Karpas-422 (cell line): ENCODE data around the gene TMEM40. TPM values are rescaled to one million over a fixed set of nuclear protein-coding genes. Genes with fewer than 3 reads are reported as not detected.

ENCODE experiments used
- DNase-seq: peaks from one replicate; pipeline ENCODE4 v3.0.0-alpha.2; 2015
- H2AFZ ChIP-seq: fragments of 200-600 bp; sonication (generic); 2 replicates; pipeline ENCODE4 v1.6.1; 2014; ENCODE audit warnings: antibody characterized with exemption, low read length, mixed read lengths
- H3K27ac ChIP-seq: fragments of 200-600 bp; sonication (generic); 2 replicates; pipeline ENCODE4 v1.5.1; 2014; ENCODE audit warnings: mild to moderate bottlenecking, low read length, moderate library complexity
- H3K27me3 ChIP-seq: fragments of 200-600 bp; sonication (generic); 2 replicates; pipeline ENCODE4 v1.6.1; 2014; ENCODE audit warnings: low read length, mixed read lengths
- H3K36me3 ChIP-seq: fragments of 200-600 bp; sonication (generic); 2 replicates; pipeline ENCODE4 v1.6.1; 2014; ENCODE audit warnings: low read length, mixed read lengths; ENCODE audit not compliant: insufficient read depth
- H3K4me1 ChIP-seq: fragments of 200-600 bp; sonication (generic); 2 replicates; pipeline ENCODE4 v1.6.1; 2014; ENCODE audit warnings: mild to moderate bottlenecking, low read length, mixed read lengths
- H3K4me2 ChIP-seq: fragments of 200-600 bp; sonication (generic); 2 replicates; pipeline ENCODE4 v1.6.1; 2014; ENCODE audit warnings: low read length, low read depth, mild to moderate bottlenecking; ENCODE audit not compliant: poor library complexity, severe bottlenecking
- H3K4me3 ChIP-seq: fragments of 200-600 bp; sonication (generic); 2 replicates; pipeline ENCODE4 v1.5.1; 2014; ENCODE audit warnings: mild to moderate bottlenecking, antibody characterized with exemption, low read length, mixed read lengths
- H3K79me2 ChIP-seq: fragments of 200-600 bp; sonication (generic); 2 replicates; pipeline ENCODE4 v1.6.1; 2014; ENCODE audit warnings: mild to moderate bottlenecking, low read length, mixed read lengths
- H3K9ac ChIP-seq: fragments of 200-600 bp; sonication (generic); 2 replicates; pipeline ENCODE4 v1.6.0; 2014; ENCODE audit warnings: low read length
- H3K9me2 ChIP-seq: fragments of 200-600 bp; sonication (generic), shearing (Covaris generic); replicated peaks from 2 replicates; pipeline ENCODE4 v1.6.0; 2014; ENCODE audit warnings: mild to moderate bottlenecking, low read length, moderate library complexity; ENCODE audit not compliant: insufficient read depth
- H3K9me3 ChIP-seq: fragments of 300-700, 200-600 bp; sonication (generic); 2 replicates; pipeline ENCODE4 v1.6.1; 2014; ENCODE audit warnings: low read length, mixed read lengths
- H4K20me1 ChIP-seq: fragments of 200-600 bp; sonication (generic); 2 replicates; pipeline ENCODE4 v1.6.1; 2014; ENCODE audit warnings: mild to moderate bottlenecking, antibody characterized with exemption, low read length, low read depth; ENCODE audit not compliant: insufficient read depth
- total RNA-seq: library from RNA; depleted of rRNA; stranded (reverse); fragments of >200 nt; shearing (Covaris generic); gene quantifications from 2 replicates; pipeline ENCODE4 v1.2.3, GENCODE V29; 2014; ENCODE audit warnings: low replicate concordance

TMEM40 gene
- total RNA-seq, 1 experiment from 2014 or later = 0.26 TPM

DNA sequence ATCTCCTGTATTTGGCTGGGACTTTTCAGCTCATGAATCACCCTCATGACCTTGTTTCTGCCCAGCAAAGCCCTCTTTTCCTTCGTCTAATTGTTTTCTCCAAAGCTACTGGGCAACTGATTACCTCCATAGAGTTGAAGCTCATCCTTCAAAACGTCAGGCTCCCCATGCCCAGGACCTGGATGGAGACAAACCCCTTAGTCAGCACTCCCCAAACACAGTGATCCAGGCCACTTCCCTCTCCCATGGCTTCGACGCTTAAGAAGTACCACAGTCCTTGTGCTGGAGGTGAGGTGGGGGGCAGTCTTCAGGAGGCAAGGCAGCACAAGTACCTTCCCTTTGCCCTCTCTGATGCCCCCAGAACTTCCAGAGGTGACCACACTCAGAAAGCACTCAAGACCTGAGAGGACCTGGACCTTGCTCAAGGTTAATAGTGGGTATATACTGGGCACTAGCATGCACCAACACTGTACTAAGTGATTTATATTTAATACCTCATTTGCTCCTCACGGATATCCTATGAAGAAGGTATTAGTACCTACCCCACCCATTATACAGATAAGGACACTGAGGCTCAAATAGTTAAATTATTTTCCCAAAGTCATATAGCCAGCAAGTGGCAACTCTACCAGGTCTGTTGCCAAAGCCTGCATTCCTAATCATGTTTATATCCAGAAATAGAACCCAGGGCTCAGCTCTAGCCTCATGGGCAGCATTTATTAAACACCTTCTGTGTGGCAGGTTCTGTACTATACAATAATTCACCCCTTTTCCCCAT lies 16.5 kb downstream of the TMEM40 start:
- H3K27me3 ChIP-seq = no peaks in the 10 kb centered on the region
- H3K4me3 ChIP-seq = no peak overlapping the region
- no peaks in the 10 kb centered on the region for H3K9me2 ChIP-seq
- H3K36me3 ChIP-seq = no peaks in the 10 kb centered on the region
- H3K9me3 ChIP-seq = no peaks in the 10 kb centered on the region
- H3K9ac ChIP-seq = no peak overlapping the region
- no peak overlapping the region for H2AFZ ChIP-seq
- no peaks in the 10 kb centered on the region for H3K79me2 ChIP-seq
- peaks cover 13% of the 10 kb centered on the region for H3K4me1 ChIP-seq
- H4K20me1 ChIP-seq = no peaks in the 10 kb centered on the region
- DNase-seq = no peak
- no peak overlapping the region for H3K27ac ChIP-seq
- no peak overlapping the region for H3K4me2 ChIP-seq

DNA sequence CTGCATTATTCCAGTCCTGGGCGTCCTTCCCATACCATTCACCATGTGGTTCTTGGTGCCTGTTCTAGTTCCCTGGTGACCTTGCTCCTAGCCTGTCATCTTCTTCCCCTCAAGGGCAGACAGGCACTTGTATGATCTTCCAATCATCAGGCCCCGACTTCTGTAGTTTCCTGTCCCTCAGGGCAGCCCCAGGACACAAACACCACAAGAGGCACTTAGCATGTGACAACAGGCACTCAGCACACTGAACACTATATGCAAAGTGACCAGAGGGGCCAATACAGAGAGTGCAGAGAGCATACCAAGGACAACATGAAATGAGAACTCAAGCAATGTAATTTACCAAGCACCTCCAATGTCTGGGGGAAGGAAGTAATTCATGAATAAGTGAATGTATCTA lies 17.9 kb downstream of the TMEM40 start:
- DNase-seq = peak; percentile 68

DNA sequence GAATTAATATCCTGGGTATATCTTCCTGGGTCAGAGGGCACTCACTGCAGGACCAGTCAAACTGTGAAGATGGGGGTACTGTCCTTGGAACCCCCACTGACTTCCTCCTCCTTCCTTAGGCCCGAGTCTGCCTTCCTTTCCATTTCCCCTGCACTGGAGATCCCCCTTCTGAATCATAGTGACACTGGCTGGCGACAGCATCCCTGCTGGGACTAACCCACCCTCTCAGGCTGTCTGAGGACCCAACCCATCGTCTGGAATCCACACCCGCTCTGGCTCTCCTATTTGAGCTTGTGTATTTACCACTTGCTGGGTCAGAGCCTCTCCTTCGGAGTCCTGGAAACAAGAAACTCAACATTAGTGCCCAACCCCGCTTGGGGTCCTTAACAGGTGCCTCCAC lies 21.2 kb downstream of the TMEM40 start:
- H4K20me1 ChIP-seq = no peaks in the 10 kb centered on the region
- DNase-seq = no peak

More for the DNA sequence above, 17.9 kb downstream of the TMEM40 start:
- H3K79me2 ChIP-seq = no peaks in the 10 kb centered on the region
- H3K27me3 ChIP-seq = no peaks in the 10 kb centered on the region
- H3K9me2 ChIP-seq = no peaks in the 10 kb centered on the region
- peaks cover 13% of the 10 kb centered on the region for H3K4me1 ChIP-seq
- peak overlapping the region; percentile 71; the same call in 1 of the 2 replicates for H2AFZ ChIP-seq
- no peaks in the 10 kb centered on the region for H4K20me1 ChIP-seq
- H3K9ac ChIP-seq = peak overlapping the region; percentile 36
- no peak overlapping the region for H3K4me3 ChIP-seq
- no peaks in the 10 kb centered on the region for H3K36me3 ChIP-seq
- H3K27ac ChIP-seq = 0 out of 2 replicates have a peak overlapping the region, but pooled peaks have one; percentile 8
- H3K4me2 ChIP-seq = peak overlapping the region; percentile 40
- H3K9me3 ChIP-seq = no peaks in the 10 kb centered on the region

DNA sequence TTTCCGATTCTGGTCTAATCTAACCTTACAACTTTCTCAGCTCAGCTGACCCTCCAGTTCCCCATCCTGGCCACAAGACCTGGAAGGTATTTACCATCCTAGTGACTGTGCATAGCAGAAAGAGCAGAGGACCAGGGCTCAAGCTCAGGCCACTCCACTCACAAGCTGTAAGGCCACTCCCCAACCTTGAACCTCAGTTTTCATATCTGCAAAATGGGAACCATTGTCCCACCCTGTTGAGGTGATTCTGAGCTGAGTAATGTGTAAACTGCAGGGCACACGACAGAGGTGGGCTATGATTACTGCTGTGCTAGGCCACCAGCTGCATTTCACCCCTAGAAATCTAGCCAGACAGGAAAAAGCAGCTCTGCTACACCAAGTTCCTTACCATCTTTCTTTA lies 21.7 kb downstream of the TMEM40 start:
- H3K27me3 ChIP-seq = no peaks in the 10 kb centered on the region
- H3K79me2 ChIP-seq = no peaks in the 10 kb centered on the region
- H4K20me1 ChIP-seq = no peaks in the 10 kb centered on the region
- no peaks in the 10 kb centered on the region for H3K36me3 ChIP-seq
- H3K4me2 ChIP-seq = no peak overlapping the region
- H3K9me3 ChIP-seq = no peaks in the 10 kb centered on the region
- no peak for DNase-seq
- H3K4me1 ChIP-seq = peaks cover 23% of the 10 kb centered on the region
- H3K27ac ChIP-seq = no peak overlapping the region
- no peak overlapping the region for H3K9ac ChIP-seq
- H3K4me3 ChIP-seq = no peak overlapping the region
- no peaks in the 10 kb centered on the region for H3K9me2 ChIP-seq
- no peak overlapping the region for H2AFZ ChIP-seq

More for the DNA sequence above, 21.2 kb downstream of the TMEM40 start:
- no peak overlapping the region for H3K9ac ChIP-seq
- H3K4me2 ChIP-seq = no peak overlapping the region
- no peaks in the 10 kb centered on the region for H3K36me3 ChIP-seq
- H3K27me3 ChIP-seq = no peaks in the 10 kb centered on the region
- H3K9me2 ChIP-seq = no peaks in the 10 kb centered on the region
- H3K9me3 ChIP-seq = no peaks in the 10 kb centered on the region
- no peak overlapping the region for H3K4me3 ChIP-seq
- H3K4me1 ChIP-seq = peaks cover 23% of the 10 kb centered on the region
- no peak overlapping the region for H2AFZ ChIP-seq
- H3K79me2 ChIP-seq = no peaks in the 10 kb centered on the region
- no peak overlapping the region for H3K27ac ChIP-seq

DNA sequence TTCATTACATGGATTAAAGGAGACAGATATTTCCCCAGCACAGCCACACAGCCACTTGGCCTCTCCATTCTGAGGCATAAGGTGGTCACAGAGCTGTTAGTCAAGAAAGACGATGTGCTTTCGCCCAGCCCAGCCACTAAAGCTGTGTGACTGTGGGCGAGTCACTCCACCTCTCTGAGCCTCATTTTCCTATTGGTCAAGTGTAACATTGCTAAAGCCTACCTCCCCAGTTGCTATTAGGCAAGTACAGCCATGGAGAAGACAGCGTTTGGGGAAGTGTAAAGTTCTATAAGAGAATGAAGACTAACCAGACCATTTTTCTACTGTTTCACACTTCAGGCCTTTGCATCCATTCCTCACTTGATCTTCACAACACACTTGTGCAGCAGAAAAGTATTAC lies 24.1 kb downstream of the TMEM40 start:
- Histone ChIP-seq H3K4me2 (no peak overlapping the region), H3K36me3 (no peaks in the 10 kb centered on the region), H3K4me1 (peaks cover 22% of the 10 kb centered on the region), H2AFZ (no peak overlapping the region), H3K79me2 (no peaks in the 10 kb centered on the region), H3K27ac (no peak overlapping the region), H3K9me2 (no peaks in the 10 kb centered on the region), H4K20me1 (no peaks in the 10 kb centered on the region), H3K4me3 (no peak overlapping the region), H3K9me3 (no peaks in the 10 kb centered on the region), H3K9ac (no peak overlapping the region), H3K27me3 (no peaks in the 10 kb centered on the region)
- DNase-seq = no peak

DNA sequence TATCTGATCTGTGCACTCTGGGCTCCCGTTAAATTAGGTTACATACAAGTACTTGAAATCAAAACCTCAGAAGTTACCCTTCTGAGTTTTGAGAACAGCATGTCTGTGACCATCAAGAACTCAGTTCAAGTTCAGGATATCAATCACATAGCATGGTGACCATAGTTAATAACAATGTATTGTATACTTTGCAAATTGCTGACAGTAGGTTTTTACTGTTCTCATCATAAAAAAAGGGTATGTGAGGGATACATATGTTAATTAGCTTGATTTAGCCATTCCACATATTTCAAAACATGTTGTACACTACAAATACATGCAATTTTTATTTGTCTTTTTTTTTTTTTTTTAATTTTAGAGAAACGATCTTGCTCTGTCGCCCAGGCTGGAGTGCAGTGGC lies 25.5 kb downstream of the TMEM40 start:
- H2AFZ ChIP-seq = no peak overlapping the region
- no peaks in the 10 kb centered on the region for H3K9me2 ChIP-seq
- no peak overlapping the region for H3K27ac ChIP-seq
- H3K4me2 ChIP-seq = no peak overlapping the region
- no peak overlapping the region for H3K9ac ChIP-seq
- H3K27me3 ChIP-seq = no peaks in the 10 kb centered on the region
- DNase-seq = no peak
- H3K9me3 ChIP-seq = no peaks in the 10 kb centered on the region
- no peak overlapping the region for H3K4me3 ChIP-seq
- no peaks in the 10 kb centered on the region for H3K79me2 ChIP-seq
- H4K20me1 ChIP-seq = no peaks in the 10 kb centered on the region
- H3K4me1 ChIP-seq = peaks cover 36% of the 10 kb centered on the region
- no peaks in the 10 kb centered on the region for H3K36me3 ChIP-seq

DNA sequence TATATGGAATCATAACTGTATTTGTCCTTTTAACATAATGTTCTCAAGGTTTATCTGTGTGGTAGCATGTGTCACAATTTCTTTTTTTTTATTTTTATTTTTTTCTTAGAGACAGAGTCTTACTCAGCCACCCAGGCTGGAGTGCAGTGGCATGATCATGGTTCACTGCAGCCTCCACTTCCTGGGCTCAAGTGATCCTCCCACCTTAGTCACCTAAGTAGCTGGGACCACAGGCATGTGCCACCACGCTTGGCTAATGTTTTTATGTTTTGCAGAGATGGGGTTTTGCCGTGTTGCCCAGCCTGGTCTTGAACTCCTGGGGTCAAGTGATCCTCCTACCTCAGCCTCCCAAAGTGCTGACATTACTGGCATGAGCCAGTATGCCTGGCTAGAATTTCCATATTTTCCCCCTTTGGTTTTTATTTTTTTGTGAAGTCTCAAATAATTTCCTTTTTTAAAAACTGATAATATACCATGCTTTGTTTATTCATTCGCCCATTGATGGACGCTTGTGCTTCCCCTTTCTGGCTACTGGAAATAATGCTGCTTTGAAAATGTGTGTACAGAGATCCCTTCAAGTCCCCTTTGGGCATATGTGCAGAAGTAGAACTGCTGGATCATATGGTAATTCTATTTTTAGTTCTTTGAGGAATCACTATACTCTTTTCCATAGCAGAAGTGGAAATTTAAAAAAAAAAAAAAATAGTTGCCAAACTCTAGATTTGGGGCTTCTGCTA lies 28.4 kb downstream of the TMEM40 start:
- H3K9me3 ChIP-seq = no peaks in the 10 kb centered on the region
- no peaks in the 10 kb centered on the region for H3K36me3 ChIP-seq
- no peaks in the 10 kb centered on the region for H3K9me2 ChIP-seq
- H3K27ac ChIP-seq = peak overlapping the region; percentile 96
- peak overlapping the region; percentile 77 for H3K4me2 ChIP-seq
- peak; percentile 80 for DNase-seq
- H3K9ac ChIP-seq = peak overlapping the region; percentile 42; the same call in 1 of the 2 replicates
- H3K79me2 ChIP-seq = no peaks in the 10 kb centered on the region
- 0 out of 2 replicates have a peak overlapping the region, but pooled peaks have one; percentile 8 for H2AFZ ChIP-seq
- no peaks in the 10 kb centered on the region for H3K27me3 ChIP-seq
- H3K4me1 ChIP-seq = peaks cover 52% of the 10 kb centered on the region
- H4K20me1 ChIP-seq = no peaks in the 10 kb centered on the region
- peak overlapping the region; percentile 11; the same call in 1 of the 2 replicates for H3K4me3 ChIP-seq

DNA sequence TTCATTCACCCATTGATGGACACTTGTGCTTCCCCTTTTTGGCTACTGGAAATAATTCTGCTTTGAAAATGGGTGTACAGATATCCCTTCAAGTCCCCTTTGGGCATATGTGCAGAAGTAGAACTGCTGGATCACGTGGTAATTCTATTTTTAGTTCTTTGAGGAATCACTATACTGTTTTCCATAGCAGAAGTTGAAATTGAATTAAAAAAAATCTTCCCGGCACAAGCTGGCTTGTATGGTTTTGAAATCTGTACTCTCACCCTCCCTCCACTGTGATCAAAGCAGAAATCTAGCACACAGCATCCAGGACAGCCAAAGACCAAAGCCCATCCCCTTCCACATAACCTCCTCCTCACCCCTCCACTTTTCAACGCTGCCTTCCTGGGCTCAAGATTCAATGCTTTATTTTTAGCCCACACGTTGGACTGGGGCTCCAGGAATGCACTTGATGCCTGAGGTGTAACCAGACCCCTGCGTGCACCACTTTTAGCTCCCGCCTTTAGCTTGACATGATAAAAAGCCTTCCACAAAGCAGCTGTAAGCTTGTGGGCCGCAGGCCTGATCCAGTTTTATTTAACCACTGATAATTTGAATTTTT lies 29.9 kb downstream of the TMEM40 start:
- Histone ChIP-seq H3K4me2 (peak overlapping the region; percentile 77), H3K79me2 (no peaks in the 10 kb centered on the region), H4K20me1 (no peaks in the 10 kb centered on the region), H3K27ac (peak overlapping the region; percentile 96), H2AFZ (no peak overlapping the region), H3K4me1 (peaks cover 42% of the 10 kb centered on the region), H3K4me3 (peak overlapping the region; percentile 53), H3K36me3 (no peaks in the 10 kb centered on the region), H3K9me3 (no peaks in the 10 kb centered on the region), H3K27me3 (no peaks in the 10 kb centered on the region), H3K9ac (peak overlapping the region; percentile 60), H3K9me2 (no peaks in the 10 kb centered on the region)
- peak; percentile 94 for DNase-seq
